Mammary epithelial cell (primary cell): Measurements from ENCODE around the gene ESRRG.

Source experiments
- EZH2 ChIP-seq: IDR thresholded peaks from 2 replicates; pipeline ENCODE4 v1.6.1; 2012; ENCODE audit warnings: low read length, inconsistent platforms, borderline replicate concordance
- TF ChIP-seq, protein P1 (sequence below), 2 donors: IDR thresholded peaks in 1 of 2; conservative IDR thresholded peaks in 1 of 2; 2 replicates each; pipeline ENCODE4 v1.5.1; 2011 to 2012; ENCODE audit warnings: inconsistent platforms in 2 of 2, low read length in 2 of 2, mild to moderate bottlenecking in 2 of 2, control low read depth in 1 of 2, low read depth in 1 of 2; ENCODE audit not compliant: insufficient read depth in 1 of 2; ENCODE audit errors: extremely low read depth in 1 of 2

DNA sequence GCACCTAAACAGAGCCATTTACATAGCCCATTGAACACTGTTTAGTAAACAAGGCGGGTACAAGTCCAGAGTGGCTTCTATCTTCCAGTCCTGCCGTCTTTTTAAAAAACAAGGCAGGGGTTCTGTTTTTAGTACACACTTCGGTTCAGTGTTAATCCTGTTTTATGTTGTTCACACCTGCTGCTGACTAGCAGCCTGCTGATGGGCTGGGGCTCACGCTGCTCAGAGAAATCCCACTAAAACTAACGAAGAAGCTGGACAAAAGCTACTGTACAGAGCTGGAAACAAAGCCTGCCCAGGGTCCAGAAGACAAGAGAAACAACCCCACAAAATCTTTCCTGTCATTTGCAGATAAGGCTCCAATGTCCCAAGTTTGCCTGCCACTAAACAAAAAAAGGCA is 13.2 kb downstream of the ESRRG start:
- TF ChIP-seq, protein P1, sequence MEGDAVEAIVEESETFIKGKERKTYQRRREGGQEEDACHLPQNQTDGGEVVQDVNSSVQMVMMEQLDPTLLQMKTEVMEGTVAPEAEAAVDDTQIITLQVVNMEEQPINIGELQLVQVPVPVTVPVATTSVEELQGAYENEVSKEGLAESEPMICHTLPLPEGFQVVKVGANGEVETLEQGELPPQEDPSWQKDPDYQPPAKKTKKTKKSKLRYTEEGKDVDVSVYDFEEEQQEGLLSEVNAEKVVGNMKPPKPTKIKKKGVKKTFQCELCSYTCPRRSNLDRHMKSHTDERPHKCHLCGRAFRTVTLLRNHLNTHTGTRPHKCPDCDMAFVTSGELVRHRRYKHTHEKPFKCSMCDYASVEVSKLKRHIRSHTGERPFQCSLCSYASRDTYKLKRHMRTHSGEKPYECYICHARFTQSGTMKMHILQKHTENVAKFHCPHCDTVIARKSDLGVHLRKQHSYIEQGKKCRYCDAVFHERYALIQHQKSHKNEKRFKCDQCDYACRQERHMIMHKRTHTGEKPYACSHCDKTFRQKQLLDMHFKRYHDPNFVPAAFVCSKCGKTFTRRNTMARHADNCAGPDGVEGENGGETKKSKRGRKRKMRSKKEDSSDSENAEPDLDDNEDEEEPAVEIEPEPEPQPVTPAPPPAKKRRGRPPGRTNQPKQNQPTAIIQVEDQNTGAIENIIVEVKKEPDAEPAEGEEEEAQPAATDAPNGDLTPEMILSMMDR (conservative IDR thresholded peaks at IDR 0.05 in 1 of 2, IDR thresholded peaks at IDR 0.05 in 1 of 2; ENCODE audit: extremely low read depth in 1 of 2, insufficient read depth in 1 of 2, low read depth in 1 of 2, low read length in 2 of 2), result no peak
- TF ChIP-seq EZH2, result no peak
